Pancreas (tissue), 10 donors: ENCODE data around the gene AGTRAP. TPM values are rescaled to one million over a fixed set of nuclear protein-coding genes. Genes with fewer than 3 reads are reported as not detected.

Experiments used
- ATAC-seq, 4 donors: fragments of 200-7000 bp; cut with Tn5 transposase; one replicate each; pipeline versions ENCODE4 v1.8.0 to v1.9.1; 2020; ENCODE audit warnings: mild to moderate bottlenecking in 4 of 4, moderate library complexity in 4 of 4
- DNase-seq, 6 donors: peaks; one replicate each; pipeline ENCODE4 v3.0.0-alpha.2; 2020
- FAIRE-seq: peaks from 2 replicates; lab custom pipeline; 2012; peaks lifted over from hg19 to GRCh38; lab: Jason Lieb, UNC
- H3K27ac ChIP-seq, 4 donors: fragments of 200-600 bp; sonication (generic); 1 replicate in 3 of 4; 2 replicates in 1 of 4; pipeline versions ENCODE4 v1.5.0 to v1.8.0; 2020
- H3K27me3 ChIP-seq, 4 donors: fragments of 200-600 bp; one replicate each; pipeline ENCODE4 v1.8.0; 2021
- H3K36me3 ChIP-seq, 3 donors: fragments of 200-600 bp; sonication (generic) in 1 of 3; one replicate each; pipeline versions ENCODE4 v1.5.0 to v1.8.0; 2020 to 2021
- H3K4me1 ChIP-seq, 3 donors: fragments of 200-600 bp; one replicate each; pipeline ENCODE4 v1.8.0; 2021
- H3K4me3 ChIP-seq, 4 donors: fragments of 200-600 bp; sonication (generic) in 2 of 4; one replicate each; pipeline versions ENCODE4 v1.5.0 to v1.8.0; 2020 to 2021
- H3K9me3 ChIP-seq, 4 donors: fragments of 200-600 bp; one replicate each; pipeline ENCODE4 v1.8.0; 2021
- CTCF ChIP-seq, 4 donors: fragments of 200-600 bp; sonication (generic) in 3 of 4; IDR thresholded peaks; one replicate each; pipeline versions ENCODE4 v1.5.0 to v1.8.0; 2021; ENCODE audit warnings: antibody characterized with exemption in 4 of 4
- WGBS, 2 donors: extraction: QIAGEN DNeasy Blood & Tissue Kit; methylation state at CpG; one replicate each; pipeline ENCODE4 v1.1.7; 2013; 5-methylcytosine and 5-hydroxymethylcytosine counted together
- intact Hi-C, 3 donors: fragments of 100-400 bp; cut with DNase I; formaldehyde crosslinking; loops; one replicate each; pipeline versions ENCODE4 v1.11.1 to v1.14.2; 2022
- polyA plus RNA-seq, 2 donors: library from polyadenylated mRNA; stranded (reverse); fragments of 200-250 nt; gene quantifications; one replicate each; pipeline ENCODE4 v1.2.3, GENCODE V29; 2013
- total RNA-seq, 6 donors: library from RNA; stranded (reverse); fragmentation: NEBNext Ultra II Directional in 4 of 6; extraction: Animal tissue kit (Norgen Biotek cat#: 25700) in 4 of 6; gene quantifications; one replicate each; pipeline versions ENCODE4 v1.2.1 to v1.2.4, GENCODE V29; 2021 to 2023
- donor health status: healthy with polysubstance abuse.
- donor health status: DM: no; HTN: no; CAD: no; lungs with moderate emphysema.
- donor health status: DM: no; HTN: no; CAD: no.
- donor health status: control.
- donor health status: control.
- donor health status: Bipolar disorder and iron deficiency.
- donor health status: DM: yes; HTN: yes; CAD: no.
- donor health status: DM: no; HTN: no; CAD: no.
- donor health status: DM: no; HTN: no; CAD: no.
- donor health status: DM: yes; HTN: yes; CAD: no.

AGTRAP gene
- total and polyA plus RNA-seq, 8 donors = 16.8 to 38.5 (median 24.0) TPM

DNA sequence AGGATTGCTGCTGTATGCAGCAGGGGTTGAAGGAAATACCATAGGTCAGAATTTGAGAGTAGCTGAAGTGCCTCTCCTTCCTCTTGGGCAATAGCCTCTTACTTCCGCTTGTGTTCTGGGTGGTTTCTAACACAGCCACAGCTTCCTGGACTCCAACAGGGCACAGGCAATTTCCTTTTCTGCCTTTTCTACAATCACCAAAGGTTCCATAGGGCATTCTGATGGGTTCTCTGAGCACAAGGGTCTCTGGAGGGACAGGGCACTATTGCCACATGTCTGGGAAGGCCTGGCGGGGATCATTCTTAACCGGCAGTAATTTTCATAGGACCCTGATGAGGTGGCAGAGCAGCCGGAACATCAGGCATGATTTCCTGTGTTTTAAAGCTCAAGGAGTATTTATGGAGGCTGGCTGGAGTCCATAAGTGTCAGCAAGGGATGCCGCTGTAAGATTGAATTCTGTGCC, 5.5 kb upstream of the AGTRAP start:
- intact Hi-C loops = no loop called here
- H3K27me3 ChIP-seq = no peaks in the 10 kb centered on the region
- FAIRE-seq = no peak

GRCh38 chr1:11731691-11732283, 4.1 kb upstream of the AGTRAP start:
- WGBS, 2 donors = 44 to 56% methylated on average over 16 of the region's 17 CpGs
- ATAC-seq (no peak), DNase-seq (no peak), FAIRE-seq (no peak)
- no peaks in the 10 kb centered on the region for H3K36me3 ChIP-seq
- intact Hi-C loops = no loop called here
- no peak overlapping the region for H3K27ac ChIP-seq
- H3K4me3 ChIP-seq = peak overlapping the region in 1 of 4 donors; percentile 31
- no peaks in the 10 kb centered on the region for H3K27me3 ChIP-seq
- H3K4me1 ChIP-seq = peaks cover 0 to 1% (median under 1%) of the 10 kb centered on the region in 3 donors
- H3K9me3 ChIP-seq = no peaks in the 10 kb centered on the region
- TF ChIP-seq CTCF (IDR thresholded peaks at IDR 0.05) = no peak

More for the DNA sequence above, 5.5 kb upstream of the AGTRAP start:
- Histone ChIP-seq H3K36me3 (no peaks in the 10 kb centered on the region), H3K9me3 (no peaks in the 10 kb centered on the region), H3K4me1 (no peaks in the 10 kb centered on the region), H3K4me3 (no peak overlapping the region), H3K27ac (no peak overlapping the region)
- 64 to 81% methylated on average over 5 of the region's 5 CpGs for WGBS, 2 donors
- TF ChIP-seq CTCF (IDR thresholded peaks at IDR 0.05) = no peak
- ATAC-seq (peak in 3 of 4 donors; percentile 43 to 72 (median 70)), DNase-seq (no peak)

DNA sequence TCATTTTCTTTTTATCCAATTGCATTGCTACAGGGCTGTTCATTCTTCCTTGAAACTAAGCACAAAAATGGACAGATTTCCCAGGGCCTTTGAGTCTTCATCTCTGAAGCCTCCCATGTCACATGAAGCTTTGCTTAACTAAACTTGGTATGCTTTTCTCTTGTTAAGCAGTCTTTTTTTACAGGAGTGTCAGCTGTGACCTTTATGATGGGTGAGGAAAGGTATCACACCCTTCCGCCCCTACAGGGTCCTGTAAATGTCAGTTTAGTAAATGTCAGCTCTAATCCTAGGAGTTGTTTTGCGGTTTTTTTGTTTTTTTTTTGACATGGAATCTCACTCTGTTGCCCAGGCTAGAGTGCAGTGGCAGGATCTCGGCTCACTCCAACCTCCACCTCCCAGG, 2.6 kb upstream of the AGTRAP start:
- Histone ChIP-seq H3K27me3 (no peaks in the 10 kb centered on the region), H3K27ac (no peak overlapping the region), H3K4me3 (no peak overlapping the region), H3K4me1 (peaks cover 5 to 8% (median 6%) of the 10 kb centered on the region in 3 donors), H3K9me3 (no peaks in the 10 kb centered on the region), H3K36me3 (no peaks in the 10 kb centered on the region)
- DNase-seq = no peak
- 85 to 92% methylated on average over 3 of the region's 3 CpGs for WGBS, 2 donors
- no peak for TF ChIP-seq CTCF (IDR thresholded peaks at IDR 0.05)
- no peak for ATAC-seq
- no peak for FAIRE-seq
- intact Hi-C loops = no loop called here

GRCh38 chr1:11735531-11735853, 444 bp upstream of the AGTRAP start:
- Histone ChIP-seq H3K27ac (peak overlapping the region; percentile 45 to 85 (median 69)), H3K36me3 (no peaks in the 10 kb centered on the region), H3K9me3 (no peaks in the 10 kb centered on the region), H3K27me3 (no peaks in the 10 kb centered on the region), H3K4me3 (peak overlapping the region; percentile 55 to 84 (median 72)), H3K4me1 (peaks cover 5 to 12% (median 6%) of the 10 kb centered on the region in 3 donors)
- intact Hi-C loops = no loop called here
- 30 to 34% methylated on average over 4 of the region's 4 CpGs for WGBS, 2 donors
- DNase-seq = no peak
- no peak for TF ChIP-seq CTCF (IDR thresholded peaks at IDR 0.05)
- FAIRE-seq = no peak
- ATAC-seq = no peak
